Liver (tissue), 2 donors: ENCODE results near the gene FILIP1.

ENCODE experiments used
- EGR1 ChIP-seq, 2 donors: IDR thresholded peaks; 2 replicates each; pipeline ENCODE4 v1.6.1; 2016 to 2018; ENCODE audit warnings: antibody characterized with exemption in 2 of 2, low read depth in 2 of 2
- MAX ChIP-seq: IDR thresholded peaks from 2 replicates; pipeline ENCODE4 v1.6.1; 2016; ENCODE audit warnings: antibody characterized with exemption
- TAF1 ChIP-seq: conservative IDR thresholded peaks from 2 replicates; pipeline ENCODE4 v1.6.1; 2016; ENCODE audit warnings: antibody characterized with exemption, mild to moderate bottlenecking
- donor health status: healthy.

GRCh38 chr6:75384116-75384515 is 109.5 kb downstream of the FILIP1 start:
- TF ChIP-seq EGR1 (IDR thresholded peaks at IDR 0.05; ENCODE audit: low read depth in 2 of 2), result no peak
- no peak for TF ChIP-seq MAX
- no peak for TF ChIP-seq TAF1
